ENCODE measurements around the gene RER1. TPM values are rescaled to one million over a fixed set of nuclear protein-coding genes. Genes with fewer than 3 reads are reported as not detected.

RER1 gene
- total RNA-seq, 1 donor from 2014 or later, result 105 TPM

GRCh38 chr1:2378956-2379732 is 12.5 kb upstream of the RER1 start:
- H3K27ac Mint-ChIP-seq, result peak overlapping the region; percentile 75
- intact Hi-C loops (cut with micrococcal nuclease), result no loop called here
- POLR2A ChIA-PET, result interaction anchor here (0.8 to 5.7 kb wide), 4 partner anchors 64 to 184 kb away, joined by 3 to 89 read pairs (median 14); partner anchors contain the start of gene FAAP20

GRCh38 chr1:2379733-2380404 is 11.8 kb upstream of the RER1 start:
- POLR2A ChIA-PET, result interaction anchor here (0.8 to 5.7 kb wide), 5 partner anchors 12 to 205 kb away, joined by 3 to 89 read pairs (median 13); partner anchors contain the start of genes FAAP20, MORN1 and RER1
- DNase-seq (no peak), ATAC-seq (ENCODE audit: low read depth) (peak; percentile 33)
- CTCF ChIA-PET, result interaction anchor here (2.0 to 7.2 kb wide), 3 partner anchors 145 to 205 kb away, joined by 6 to 185 read pairs (median 11); partner anchors contain the start of gene FAAP20
- H3K4me1 Mint-ChIP-seq, result peaks cover 26% of the 10 kb centered on the region
- H3K27me3 Mint-ChIP-seq, result no peaks in the 10 kb centered on the region
- H3K36me3 Mint-ChIP-seq (ENCODE audit: low read depth), result no peaks in the 10 kb centered on the region
- H3K4me3 Mint-ChIP-seq, result peak overlapping the region; percentile 24
- intact Hi-C loops (cut with micrococcal nuclease), result loop anchor here (5.0 kb wide), 1 partner anchor 333 kb away; no protein-coding TSS in a partner anchor
- TF ChIP-seq, protein P1, sequence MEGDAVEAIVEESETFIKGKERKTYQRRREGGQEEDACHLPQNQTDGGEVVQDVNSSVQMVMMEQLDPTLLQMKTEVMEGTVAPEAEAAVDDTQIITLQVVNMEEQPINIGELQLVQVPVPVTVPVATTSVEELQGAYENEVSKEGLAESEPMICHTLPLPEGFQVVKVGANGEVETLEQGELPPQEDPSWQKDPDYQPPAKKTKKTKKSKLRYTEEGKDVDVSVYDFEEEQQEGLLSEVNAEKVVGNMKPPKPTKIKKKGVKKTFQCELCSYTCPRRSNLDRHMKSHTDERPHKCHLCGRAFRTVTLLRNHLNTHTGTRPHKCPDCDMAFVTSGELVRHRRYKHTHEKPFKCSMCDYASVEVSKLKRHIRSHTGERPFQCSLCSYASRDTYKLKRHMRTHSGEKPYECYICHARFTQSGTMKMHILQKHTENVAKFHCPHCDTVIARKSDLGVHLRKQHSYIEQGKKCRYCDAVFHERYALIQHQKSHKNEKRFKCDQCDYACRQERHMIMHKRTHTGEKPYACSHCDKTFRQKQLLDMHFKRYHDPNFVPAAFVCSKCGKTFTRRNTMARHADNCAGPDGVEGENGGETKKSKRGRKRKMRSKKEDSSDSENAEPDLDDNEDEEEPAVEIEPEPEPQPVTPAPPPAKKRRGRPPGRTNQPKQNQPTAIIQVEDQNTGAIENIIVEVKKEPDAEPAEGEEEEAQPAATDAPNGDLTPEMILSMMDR (IDR thresholded peaks at IDR 0.05), result no peak
- peak overlapping the region; percentile 75 for H3K27ac Mint-ChIP-seq
- no peaks in the 10 kb centered on the region for H3K9me3 Mint-ChIP-seq

More at GRCh38 chr1:2378956-2379732, 12.5 kb upstream of the RER1 start:
- Mint-ChIP-seq H3K36me3 (ENCODE audit: low read depth) (no peaks in the 10 kb centered on the region), H3K4me3 (peak overlapping the region; percentile 24), H3K9me3 (no peaks in the 10 kb centered on the region), H3K27me3 (no peaks in the 10 kb centered on the region), H3K4me1 (peaks cover 33% of the 10 kb centered on the region)
- CTCF ChIA-PET, result interaction anchor here (7.2 kb wide), 1 partner anchor 181 kb away, joined by 185 read pairs; the partner anchor contains the start of gene FAAP20
- TF ChIP-seq, protein P1 (IDR thresholded peaks at IDR 0.05), result no peak
- ATAC-seq (ENCODE audit: low read depth) (no peak), DNase-seq (no peak)

DNA sequence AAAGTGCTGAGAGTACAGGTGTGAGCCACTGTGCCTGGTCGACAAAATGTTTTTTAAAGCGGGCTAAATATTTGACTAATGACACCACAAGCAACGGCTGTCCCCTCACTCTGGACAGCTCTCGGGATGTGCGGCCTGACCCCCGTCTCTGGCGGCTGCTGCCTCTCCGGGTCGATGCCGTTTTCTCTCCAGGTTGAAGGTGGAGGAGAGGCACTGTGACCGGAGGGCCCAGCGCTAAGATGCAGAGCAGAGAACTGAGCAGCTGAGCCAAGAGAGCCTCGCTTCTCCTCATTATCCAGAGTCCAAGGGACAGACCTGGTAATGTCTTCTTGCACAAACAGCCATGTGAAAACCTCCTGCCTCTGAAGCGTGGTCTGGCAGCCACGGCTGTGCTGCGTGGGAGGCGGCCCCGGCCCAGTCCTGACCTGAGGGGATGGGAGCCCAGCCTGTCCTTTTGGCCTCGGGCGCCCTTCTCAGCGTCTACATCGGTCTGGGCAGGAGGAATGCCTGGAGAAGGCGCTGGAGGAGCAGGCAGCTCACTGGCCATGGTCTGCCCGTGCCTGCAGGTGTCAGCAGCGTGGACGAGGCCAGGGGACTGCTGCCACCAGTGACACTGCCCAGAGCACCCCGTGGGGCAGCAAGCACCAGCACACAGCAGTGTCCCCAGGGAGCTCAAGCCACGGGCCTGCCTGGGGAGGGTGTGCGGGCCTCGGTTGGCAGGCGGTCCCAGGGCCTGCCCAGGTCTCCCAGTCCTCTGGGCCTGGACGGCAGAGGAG is 10.6 kb upstream of the RER1 start:
- peak overlapping the region; percentile 50 for H3K27ac Mint-ChIP-seq
- intact Hi-C loops (cut with micrococcal nuclease), result loop anchor here (1.0 to 5.0 kb wide), 4 partner anchors 10 to 334 kb away; partner anchors contain the start of genes MORN1 and RER1
- CTCF ChIA-PET, result interaction anchor here (0.6 to 7.2 kb wide), 16 partner anchors 11 to 250 kb away, joined by 3 to 185 read pairs (median 5); partner anchors contain the start of genes FAAP20, MORN1 and RER1
- peaks cover 2% of the 10 kb centered on the region for H3K36me3 Mint-ChIP-seq (ENCODE audit: low read depth)
- peak; percentile 7 for ATAC-seq (ENCODE audit: low read depth)
- H3K4me1 Mint-ChIP-seq, result peaks cover 25% of the 10 kb centered on the region
- TF ChIP-seq, protein P1 (IDR thresholded peaks at IDR 0.05), result no peak
- DNase-seq, result no peak
- POLR2A ChIA-PET, result interaction anchor here (0.6 to 5.7 kb wide), 11 partner anchors 10 to 563 kb away, joined by 3 to 89 read pairs (median 6); partner anchors contain the start of genes FAAP20, MORN1 and RER1
- H3K9me3 Mint-ChIP-seq, result no peaks in the 10 kb centered on the region
- H3K4me3 Mint-ChIP-seq, result no peak overlapping the region
- no peaks in the 10 kb centered on the region for H3K27me3 Mint-ChIP-seq

- no peaks in the 10 kb centered on the region for H3K27me3 Mint-ChIP-seq
- no peaks in the 10 kb centered on the region for H3K9me3 Mint-ChIP-seq
- no peak overlapping the region for H3K27ac Mint-ChIP-seq
- CTCF ChIA-PET, result interaction anchor here (0.6 to 7.2 kb wide), 18 partner anchors 10 to 337 kb away, joined by 3 to 185 read pairs (median 5); partner anchors contain the start of genes FAAP20, MORN1 and RER1
- TF ChIP-seq, protein P1 (IDR thresholded peaks at IDR 0.05), result peak; percentile 31
- H3K36me3 Mint-ChIP-seq (ENCODE audit: low read depth), result peaks cover 2% of the 10 kb centered on the region
- no peak overlapping the region for H3K4me3 Mint-ChIP-seq
- intact Hi-C loops (cut with micrococcal nuclease), result loop anchor here (1.0 to 5.0 kb wide), 4 partner anchors 9 to 335 kb away; partner anchors contain the start of genes MORN1 and RER1
- DNase-seq (peak; percentile 74), ATAC-seq (ENCODE audit: low read depth) (peak; percentile 85)
- peaks cover 25% of the 10 kb centered on the region for H3K4me1 Mint-ChIP-seq
- POLR2A ChIA-PET, result interaction anchor here (0.6 to 5.7 kb wide), 14 partner anchors 9 to 564 kb away, joined by 3 to 89 read pairs (median 5); partner anchors contain the start of genes FAAP20, MORN1 and RER1
These were observed 9.7 kb upstream of the RER1 start for GRCh38 chr1:2381741-2382620.
